ENCODE data around the gene CNTN3. TPM values are rescaled to one million over a fixed set of nuclear protein-coding genes. Genes with fewer than 3 reads are reported as not detected.

CNTN3 gene
- not detected for total RNA-seq

GRCh38 chr3:74614107-74614967 is at the start of gene CNTN3:
CNTN3 (minus strand) TSS chr3:74614659; CDS start chr3:74521112, 93,547 bp downstream.
- H3K27me3 Mint-ChIP-seq (ENCODE audit: low read depth), result peaks cover 13% of the 10 kb centered on the region
- no peak within 1 kb of the TSS for H3K27ac Mint-ChIP-seq
- ChIA-PET POLR2A (no interaction called here), CTCF (no interaction called here)
- H3K4me3 Mint-ChIP-seq, result no peak within 1 kb of the TSS
- no peaks in the 10 kb centered on the region for H3K4me1 Mint-ChIP-seq (ENCODE audit: low read depth)
- H3K36me3 Mint-ChIP-seq (ENCODE audit: low read depth), result no peaks in the 10 kb centered on the region
- ATAC-seq, result no peak
- no peak for DNase-seq
- H3K9me3 Mint-ChIP-seq (ENCODE audit: insufficient read depth), result no peaks in the 10 kb centered on the region

GRCh38 chr3:74663178-74663577 is 48.7 kb upstream of the CNTN3 start:
- Mint-ChIP-seq H3K27me3 (ENCODE audit: low read depth) (no peaks in the 10 kb centered on the region), H3K4me3 (no peak overlapping the region), H3K9me3 (ENCODE audit: insufficient read depth) (peaks cover 14% of the 10 kb centered on the region), H3K27ac (no peak overlapping the region), H3K4me1 (ENCODE audit: low read depth) (no peaks in the 10 kb centered on the region), H3K36me3 (ENCODE audit: low read depth) (no peaks in the 10 kb centered on the region)
- ChIA-PET CTCF (no interaction called here), POLR2A (no interaction called here)
- DNase-seq (no peak), ATAC-seq (no peak)

GRCh38 chr3:74661672-74662071 is 47.2 kb upstream of the CNTN3 start:
- Mint-ChIP-seq H3K4me3 (no peak overlapping the region), H3K36me3 (ENCODE audit: low read depth) (no peaks in the 10 kb centered on the region), H3K27me3 (ENCODE audit: low read depth) (no peaks in the 10 kb centered on the region), H3K4me1 (ENCODE audit: low read depth) (no peaks in the 10 kb centered on the region), H3K27ac (no peak overlapping the region), H3K9me3 (ENCODE audit: insufficient read depth) (peaks cover 6% of the 10 kb centered on the region)
- no peak for DNase-seq
- ATAC-seq, result no peak
- POLR2A ChIA-PET, result no interaction called here
- CTCF ChIA-PET, result no interaction called here

- ChIA-PET CTCF (no interaction called here), POLR2A (no interaction called here)
- DNase-seq (no peak), ATAC-seq (no peak)
- Mint-ChIP-seq H3K27ac (no peak overlapping the region), H3K9me3 (ENCODE audit: insufficient read depth) (peaks cover 4% of the 10 kb centered on the region), H3K36me3 (ENCODE audit: low read depth) (no peaks in the 10 kb centered on the region), H3K27me3 (ENCODE audit: low read depth) (no peaks in the 10 kb centered on the region), H3K4me1 (ENCODE audit: low read depth) (no peaks in the 10 kb centered on the region), H3K4me3 (no peak overlapping the region)
Measured at GRCh38 chr3:74651885-74652284, 37.4 kb upstream of the CNTN3 start.

- H3K27me3 Mint-ChIP-seq (ENCODE audit: low read depth), result no peaks in the 10 kb centered on the region
- CTCF ChIA-PET, result no interaction called here
- no peak for ATAC-seq
- POLR2A ChIA-PET, result no interaction called here
- H3K36me3 Mint-ChIP-seq (ENCODE audit: low read depth), result no peaks in the 10 kb centered on the region
- DNase-seq, result no peak
- H3K4me1 Mint-ChIP-seq (ENCODE audit: low read depth), result no peaks in the 10 kb centered on the region
- H3K9me3 Mint-ChIP-seq (ENCODE audit: insufficient read depth), result peaks cover 4% of the 10 kb centered on the region
- H3K27ac Mint-ChIP-seq, result no peak overlapping the region
- no peak overlapping the region for H3K4me3 Mint-ChIP-seq
Measured at GRCh38 chr3:74651292-74651691, 36.8 kb upstream of the CNTN3 start.

- no peak for ATAC-seq
Measured at GRCh38 chr3:74648107-74648506, 33.6 kb upstream of the CNTN3 start.

GRCh38 chr3:74646094-74646493 is 31.6 kb upstream of the CNTN3 start:
- H3K27ac Mint-ChIP-seq, result no peak overlapping the region
- H3K9me3 Mint-ChIP-seq (ENCODE audit: insufficient read depth), result peaks cover 4% of the 10 kb centered on the region
- no peak overlapping the region for H3K4me3 Mint-ChIP-seq
- ChIA-PET CTCF (no interaction called here), POLR2A (no interaction called here)
- ATAC-seq (no peak), DNase-seq (no peak)
- no peaks in the 10 kb centered on the region for H3K36me3 Mint-ChIP-seq (ENCODE audit: low read depth)
- H3K27me3 Mint-ChIP-seq (ENCODE audit: low read depth), result no peaks in the 10 kb centered on the region
- no peaks in the 10 kb centered on the region for H3K4me1 Mint-ChIP-seq (ENCODE audit: low read depth)

More at GRCh38 chr3:74648107-74648506, 33.6 kb upstream of the CNTN3 start:
- POLR2A ChIA-PET, result no interaction called here
- H3K4me3 Mint-ChIP-seq, result no peak overlapping the region
- H3K9me3 Mint-ChIP-seq (ENCODE audit: insufficient read depth), result peaks cover 4% of the 10 kb centered on the region
- H3K4me1 Mint-ChIP-seq (ENCODE audit: low read depth), result no peaks in the 10 kb centered on the region
- H3K27me3 Mint-ChIP-seq (ENCODE audit: low read depth), result no peaks in the 10 kb centered on the region
- CTCF ChIA-PET, result no interaction called here
- DNase-seq, result no peak
- no peaks in the 10 kb centered on the region for H3K36me3 Mint-ChIP-seq (ENCODE audit: low read depth)
- H3K27ac Mint-ChIP-seq, result no peak overlapping the region

- peaks cover 5% of the 10 kb centered on the region for H3K9me3 Mint-ChIP-seq (ENCODE audit: insufficient read depth)
- no peaks in the 10 kb centered on the region for H3K36me3 Mint-ChIP-seq (ENCODE audit: low read depth)
- no peaks in the 10 kb centered on the region for H3K27me3 Mint-ChIP-seq (ENCODE audit: low read depth)
- no peak overlapping the region for H3K27ac Mint-ChIP-seq
- ChIA-PET CTCF (no interaction called here), POLR2A (no interaction called here)
- no peaks in the 10 kb centered on the region for H3K4me1 Mint-ChIP-seq (ENCODE audit: low read depth)
- no peak for ATAC-seq
- no peak for DNase-seq
- H3K4me3 Mint-ChIP-seq, result no peak overlapping the region
Measured at GRCh38 chr3:74643636-74644035, 29.2 kb upstream of the CNTN3 start.

GRCh38 chr3:74642876-74643275 is 28.4 kb upstream of the CNTN3 start:
- ATAC-seq, result no peak
- Mint-ChIP-seq H3K27ac (no peak overlapping the region), H3K36me3 (ENCODE audit: low read depth) (no peaks in the 10 kb centered on the region), H3K27me3 (ENCODE audit: low read depth) (no peaks in the 10 kb centered on the region), H3K9me3 (ENCODE audit: insufficient read depth) (peaks cover 6% of the 10 kb centered on the region), H3K4me1 (ENCODE audit: low read depth) (no peaks in the 10 kb centered on the region), H3K4me3 (no peak overlapping the region)
- no peak for DNase-seq
- ChIA-PET POLR2A (no interaction called here), CTCF (no interaction called here)

GRCh38 chr3:74640211-74640610 is 25.8 kb upstream of the CNTN3 start:
- Mint-ChIP-seq H3K27me3 (ENCODE audit: low read depth) (no peaks in the 10 kb centered on the region), H3K4me1 (ENCODE audit: low read depth) (no peaks in the 10 kb centered on the region), H3K27ac (no peak overlapping the region), H3K36me3 (ENCODE audit: low read depth) (no peaks in the 10 kb centered on the region), H3K9me3 (ENCODE audit: insufficient read depth) (peaks cover 6% of the 10 kb centered on the region), H3K4me3 (no peak overlapping the region)
- DNase-seq (no peak), ATAC-seq (no peak)
- ChIA-PET CTCF (no interaction called here), POLR2A (no interaction called here)

- Mint-ChIP-seq H3K36me3 (ENCODE audit: low read depth) (no peaks in the 10 kb centered on the region), H3K9me3 (ENCODE audit: insufficient read depth) (peaks cover 6% of the 10 kb centered on the region), H3K4me3 (no peak overlapping the region), H3K4me1 (ENCODE audit: low read depth) (no peaks in the 10 kb centered on the region), H3K27ac (no peak overlapping the region), H3K27me3 (ENCODE audit: low read depth) (no peaks in the 10 kb centered on the region)
- ATAC-seq, result no peak
- no peak for DNase-seq
- POLR2A ChIA-PET, result no interaction called here
- CTCF ChIA-PET, result no interaction called here
Measured at GRCh38 chr3:74639681-74640080, 25.2 kb upstream of the CNTN3 start.

GRCh38 chr3:74636981-74637380 is 22.5 kb upstream of the CNTN3 start:
- CTCF ChIA-PET, result no interaction called here
- POLR2A ChIA-PET, result no interaction called here
- Mint-ChIP-seq H3K27ac (no peak overlapping the region), H3K9me3 (ENCODE audit: insufficient read depth) (peaks cover 6% of the 10 kb centered on the region), H3K4me3 (no peak overlapping the region), H3K27me3 (ENCODE audit: low read depth) (no peaks in the 10 kb centered on the region), H3K4me1 (ENCODE audit: low read depth) (no peaks in the 10 kb centered on the region), H3K36me3 (ENCODE audit: low read depth) (no peaks in the 10 kb centered on the region)
- no peak for DNase-seq
- ATAC-seq, result no peak

GRCh38 chr3:74633021-74633420 is 18.6 kb upstream of the CNTN3 start:
- Mint-ChIP-seq H3K27me3 (ENCODE audit: low read depth) (no peaks in the 10 kb centered on the region), H3K36me3 (ENCODE audit: low read depth) (no peaks in the 10 kb centered on the region), H3K4me3 (no peak overlapping the region), H3K9me3 (ENCODE audit: insufficient read depth) (no peaks in the 10 kb centered on the region), H3K27ac (no peak overlapping the region), H3K4me1 (ENCODE audit: low read depth) (no peaks in the 10 kb centered on the region)
- no peak for ATAC-seq
- DNase-seq, result no peak
- POLR2A ChIA-PET, result no interaction called here
- CTCF ChIA-PET, result no interaction called here
